PC-9 (cell line): ENCODE measurements around the gene OMG.

ENCODE experiments used
- CTCF ChIP-seq: fragments of 200-600 bp; sonication (generic); conservative IDR thresholded peaks from 2 replicates; pipeline ENCODE4 v1.6.1; 2017; ENCODE audit warnings: mixed run types, antibody characterized with exemption, mild to moderate bottlenecking, moderate library complexity
- EZH2 ChIP-seq: fragments of 200-600 bp; sonication (generic); IDR thresholded peaks from 2 replicates; pipeline ENCODE4 v1.8.0; 2017; ENCODE audit warnings: antibody characterized with exemption, low read depth

- no peak for TF ChIP-seq CTCF
- no peak for TF ChIP-seq EZH2
Observed at GRCh38 chr17:31252741-31253140, 44.3 kb downstream of the OMG start.
